Lower leg skin (tissue), 4 donors: ENCODE results near the gene C6orf163. TPM values are rescaled to one million over a fixed set of nuclear protein-coding genes. Genes with fewer than 3 reads are reported as not detected.

Experiments
- DNase-seq, 2 donors: peaks; one replicate each; pipeline ENCODE4 v3.0.0-alpha.2; 2019; ENCODE audit warnings: low spot score in 2 of 2
- H3K4me3 ChIP-seq: fragments of 200-600 bp; sonication (generic); 2 replicates; pipeline ENCODE4 v1.5.1; 2017; ENCODE audit warnings: mild to moderate bottlenecking, low read depth; ENCODE audit not compliant: poor library complexity, severe bottlenecking
- CTCF ChIP-seq, 3 donors: fragments of 450-650 bp; IDR thresholded peaks; one replicate each; pipeline ENCODE4 v1.5.1; 2016; ENCODE audit warnings: antibody characterized with exemption in 3 of 3, mild to moderate bottlenecking in 3 of 3, moderate library complexity in 2 of 3
- POLR2A ChIP-seq, 2 donors: fragments of 450-650 bp; IDR thresholded peaks; one replicate each; pipeline ENCODE4 v1.6.1; 2016 to 2017; ENCODE audit warnings: antibody characterized with exemption in 2 of 2, mild to moderate bottlenecking in 1 of 2, moderate library complexity in 1 of 2
- WGBS, 2 donors: methylation state at CpG; one replicate each; pipeline ENCODE4 v1.1.5; 2018; 5-methylcytosine and 5-hydroxymethylcytosine counted together
- intact Hi-C: fragments of 100-400 bp; cut with DNase I; formaldehyde crosslinking; loops from one replicate; pipeline ENCODE4 v1.15.0; 2023; ENCODE audit warnings: low total_unique reads
- total RNA-seq, 4 donors: library from RNA; depleted of rRNA; stranded (reverse); fragments of >200 nt; gene quantifications; one replicate each; pipeline ENCODE4 v1.1.0, GENCODE V29; 2016

The C6orf163 gene
- total RNA-seq, 4 donors from 2014 or later = 0.84 to 1.9 (median 1.3) TPM; not detected in 1

GRCh38 chr6:87346700-87347099 lies 2.1 kb downstream of the C6orf163 start:
- H3K4me3 ChIP-seq = no peak overlapping the region
- TF ChIP-seq CTCF (IDR thresholded peaks at IDR 0.05) (no peak), POLR2A (IDR thresholded peaks at IDR 0.05) (no peak)
- WGBS, 2 donors = 88 to 91% methylated on average over 3 of the region's 3 CpGs
- intact Hi-C loops = no loop called here
- no peak for DNase-seq

DNA sequence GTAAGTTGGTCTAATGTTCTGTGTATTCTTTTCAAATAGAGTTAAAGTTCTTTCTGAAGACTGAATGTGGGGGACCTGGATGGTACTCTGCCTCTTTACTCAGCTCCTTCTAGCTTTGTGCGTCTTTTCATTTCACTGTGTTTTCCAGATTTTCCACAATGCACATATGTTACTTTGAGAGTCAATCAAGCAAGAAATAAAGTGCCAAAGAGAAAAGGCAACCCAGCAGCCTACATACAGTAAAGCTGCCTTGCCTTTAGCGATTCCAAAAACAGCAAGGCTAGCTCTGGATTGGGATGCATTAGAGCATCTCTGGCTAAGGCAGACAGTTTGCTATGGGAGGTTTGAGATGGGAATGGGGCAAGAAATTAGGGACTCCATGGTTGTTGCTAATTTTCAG lies 5.3 kb downstream of the C6orf163 start:
- WGBS, 2 donors = 97% methylated on average over 2 of the region's 2 CpGs
- TF ChIP-seq POLR2A (IDR thresholded peaks at IDR 0.05) = no peak
- no peak for TF ChIP-seq CTCF (IDR thresholded peaks at IDR 0.05)
- intact Hi-C loops = no loop called here
- H3K4me3 ChIP-seq = no peak overlapping the region
- no peak for DNase-seq

DNA sequence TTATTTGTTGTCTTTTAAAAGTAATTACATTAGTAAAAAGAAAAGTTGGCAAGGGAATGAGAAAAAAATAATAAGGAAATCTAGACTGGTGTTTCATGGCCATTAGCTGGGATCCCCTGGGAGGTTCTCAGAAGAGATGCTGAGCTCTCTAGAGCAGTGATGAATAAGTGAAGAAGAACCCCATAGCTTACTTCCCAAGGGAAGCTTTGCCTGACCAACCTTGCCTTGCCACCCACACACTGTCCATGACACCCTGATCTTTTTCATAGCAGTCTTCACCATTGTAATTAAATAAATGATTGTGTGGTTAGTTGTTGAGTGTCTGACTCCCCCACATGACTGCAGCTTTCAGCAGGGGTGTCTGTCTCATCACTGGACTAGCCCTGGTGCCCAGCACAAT lies 5.9 kb downstream of the C6orf163 start:
- TF ChIP-seq POLR2A (IDR thresholded peaks at IDR 0.05) = no peak
- no peak for TF ChIP-seq CTCF (IDR thresholded peaks at IDR 0.05)
- no peak for DNase-seq
- no peak overlapping the region for H3K4me3 ChIP-seq
- intact Hi-C loops = no loop called here

DNA sequence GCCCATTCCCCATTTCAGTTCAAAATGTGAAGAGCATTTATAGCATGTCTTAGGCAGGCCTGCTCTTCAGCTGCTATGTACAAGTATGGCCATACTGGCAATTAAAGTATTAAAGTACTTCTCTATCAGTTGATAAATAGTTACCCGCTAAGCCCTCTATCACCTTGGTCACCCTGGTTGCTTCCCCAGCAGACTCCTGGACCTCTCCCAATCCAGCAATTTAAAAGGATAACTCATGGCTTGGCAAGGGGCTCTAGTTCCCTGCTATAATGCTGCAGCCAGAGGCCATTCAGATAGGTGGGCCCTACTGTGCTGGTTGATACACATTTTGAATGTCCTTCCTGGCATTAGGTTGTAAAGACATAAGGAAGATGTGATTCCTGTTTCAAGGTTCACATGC lies 7.0 kb downstream of the C6orf163 start:
- no peak for TF ChIP-seq CTCF (IDR thresholded peaks at IDR 0.05)
- no peak for TF ChIP-seq POLR2A (IDR thresholded peaks at IDR 0.05)
- WGBS, 2 donors = 100% methylated on average over 1 of the region's 1 CpG
- H3K4me3 ChIP-seq = no peak overlapping the region
- intact Hi-C loops = no loop called here
- no peak for DNase-seq

DNA sequence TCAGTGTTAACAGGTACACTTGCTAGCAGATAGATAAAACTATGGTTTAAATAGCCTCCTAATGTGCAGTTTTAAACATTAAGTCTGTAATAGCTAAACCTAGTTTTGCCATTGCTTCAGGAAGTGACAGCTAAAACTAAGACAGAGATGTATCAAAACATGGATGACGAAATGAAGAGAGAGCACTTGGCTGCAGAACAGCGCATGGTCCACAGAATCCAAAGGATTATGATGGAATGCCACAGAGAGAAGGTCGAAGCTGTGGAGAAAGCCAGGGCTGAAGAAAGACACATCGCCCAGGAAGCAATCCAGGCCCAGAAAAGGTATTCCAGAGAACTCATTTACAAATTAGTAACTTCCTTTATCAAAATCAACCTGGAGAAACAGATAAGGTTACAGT lies 11.6 kb downstream of the C6orf163 start:
- no peak for TF ChIP-seq POLR2A (IDR thresholded peaks at IDR 0.05)
- TF ChIP-seq CTCF (IDR thresholded peaks at IDR 0.05) = no peak
- intact Hi-C loops = no loop called here
- 92 to 96% methylated on average over 4 of the region's 4 CpGs for WGBS, 2 donors

GRCh38 chr6:87357479-87358196 lies 13.0 kb downstream of the C6orf163 start:
- no peak for DNase-seq
- WGBS, 2 donors = 84 to 86% methylated on average over 3 of the region's 3 CpGs
- TF ChIP-seq POLR2A (IDR thresholded peaks at IDR 0.05) (no peak), CTCF (IDR thresholded peaks at IDR 0.05) (no peak)
- intact Hi-C loops = no loop called here
- no peak overlapping the region for H3K4me3 ChIP-seq

More for the DNA sequence above, 11.6 kb downstream of the C6orf163 start:
- DNase-seq = no peak
- no peak overlapping the region for H3K4me3 ChIP-seq
